Gastrocnemius medialis (tissue), 4 donors: ENCODE data around the gene FNDC8.

Experiments
- POLR2A ChIP-seq, 2 donors: fragments of 450-650 bp; IDR thresholded peaks; one replicate each; pipeline ENCODE4 v1.6.1; 2017; ENCODE audit warnings: antibody characterized with exemption in 2 of 2, mild to moderate bottlenecking in 2 of 2, moderate library complexity in 2 of 2
- TF ChIP-seq, protein P1 (sequence below), 5 experiments: fragments of 450-650 bp in 3 of 5; fragments of 200-600 bp in 2 of 5; sonication (generic) in 2 of 5; IDR thresholded peaks in 4 of 5; conservative IDR thresholded peaks in 1 of 5; 1 replicate in 4 of 5; 2 replicates in 1 of 5; pipeline ENCODE4 v1.5.1; 2016 to 2019; ENCODE audit warnings: antibody characterized with exemption in 5 of 5, mild to moderate bottlenecking in 3 of 5, moderate library complexity in 3 of 5

DNA sequence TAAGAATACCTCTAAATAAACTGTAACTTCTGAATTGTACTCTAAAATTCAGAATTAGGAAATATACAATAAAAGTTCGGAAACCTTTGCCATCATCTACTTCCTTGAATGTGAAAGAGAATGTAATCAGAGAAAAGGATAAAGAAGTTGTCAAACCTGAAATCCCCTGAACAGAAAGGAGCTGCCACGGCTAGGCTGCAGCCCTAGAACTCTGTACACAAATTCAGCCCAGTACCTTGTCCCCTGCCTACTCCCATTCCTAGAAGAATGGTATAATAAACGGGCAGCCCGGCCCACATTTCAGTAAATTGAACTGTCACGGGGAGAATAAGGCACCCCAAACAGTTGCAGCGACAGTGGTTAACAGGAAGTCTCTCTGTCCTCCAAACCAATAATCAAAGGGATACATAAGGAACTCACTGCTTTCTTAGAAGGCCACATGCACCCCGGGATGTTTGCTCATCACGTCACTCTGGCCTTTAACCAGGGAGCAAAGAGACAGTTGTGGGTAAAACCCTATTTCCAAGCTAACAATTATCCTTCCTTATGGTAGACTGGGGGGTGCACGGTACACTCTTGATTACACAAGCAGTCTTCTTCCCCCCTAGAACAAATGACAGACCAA lies 33.6 kb upstream of the FNDC8 start:
- TF ChIP-seq, protein P1, sequence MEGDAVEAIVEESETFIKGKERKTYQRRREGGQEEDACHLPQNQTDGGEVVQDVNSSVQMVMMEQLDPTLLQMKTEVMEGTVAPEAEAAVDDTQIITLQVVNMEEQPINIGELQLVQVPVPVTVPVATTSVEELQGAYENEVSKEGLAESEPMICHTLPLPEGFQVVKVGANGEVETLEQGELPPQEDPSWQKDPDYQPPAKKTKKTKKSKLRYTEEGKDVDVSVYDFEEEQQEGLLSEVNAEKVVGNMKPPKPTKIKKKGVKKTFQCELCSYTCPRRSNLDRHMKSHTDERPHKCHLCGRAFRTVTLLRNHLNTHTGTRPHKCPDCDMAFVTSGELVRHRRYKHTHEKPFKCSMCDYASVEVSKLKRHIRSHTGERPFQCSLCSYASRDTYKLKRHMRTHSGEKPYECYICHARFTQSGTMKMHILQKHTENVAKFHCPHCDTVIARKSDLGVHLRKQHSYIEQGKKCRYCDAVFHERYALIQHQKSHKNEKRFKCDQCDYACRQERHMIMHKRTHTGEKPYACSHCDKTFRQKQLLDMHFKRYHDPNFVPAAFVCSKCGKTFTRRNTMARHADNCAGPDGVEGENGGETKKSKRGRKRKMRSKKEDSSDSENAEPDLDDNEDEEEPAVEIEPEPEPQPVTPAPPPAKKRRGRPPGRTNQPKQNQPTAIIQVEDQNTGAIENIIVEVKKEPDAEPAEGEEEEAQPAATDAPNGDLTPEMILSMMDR (IDR thresholded peaks at IDR 0.05 in 4 of 5, conservative IDR thresholded peaks at IDR 0.05 in 1 of 5): no peak
- TF ChIP-seq POLR2A (IDR thresholded peaks at IDR 0.05): no peak
